ENCODE measurements around the gene CPSF3. TPM values are rescaled to one million over a fixed set of nuclear protein-coding genes. Genes with fewer than 3 reads are reported as not detected.

CPSF3 gene
- total RNA-seq, 2 donors from 2014 or later, result 75.0 to 85.2 TPM

GRCh38 chr2:9400268-9401058 is 23.0 kb upstream of the CPSF3 start:
- Histone ChIP-seq H3K9me3 (ENCODE audit: control insufficient read depth, low read length) (no peaks in the 10 kb centered on the region), H3K9ac (ENCODE audit: extremely low read depth, low read length, poor library complexity, severe bottlenecking) (no peak overlapping the region), H3K27ac (ENCODE audit: low read depth, low read length) (peak overlapping the region; percentile 24), H3K27me3 (ENCODE audit: control insufficient read depth, insufficient read depth, low read length, poor library complexity, severe bottlenecking) (no peaks in the 10 kb centered on the region), H3K4me1 (ENCODE audit: control insufficient read depth, insufficient read depth, low read length) (no peaks in the 10 kb centered on the region), H3K4me3 (ENCODE audit: low read length) (no peak overlapping the region), H3K36me3 (ENCODE audit: control insufficient read depth, insufficient read depth, low read length) (peaks cover 5% of the 10 kb centered on the region)
- Mint-ChIP-seq H3K4me3 (no peak overlapping the region), H3K36me3 (ENCODE audit: low read depth) (no peaks in the 10 kb centered on the region), H3K27ac (no peak overlapping the region), H3K4me1 (no peaks in the 10 kb centered on the region), H3K27me3 (ENCODE audit: insufficient read depth) (no peaks in the 10 kb centered on the region), H3K9me3 (no peaks in the 10 kb centered on the region)
- TF ChIP-seq CTCF (conservative IDR thresholded peaks at IDR 0.05), result no peak
- DNase-seq, result peak; percentile 46
- WGBS, 2 experiments (ENCODE audit: insufficient coverage in 1 of 2, insufficient read length in 1 of 2), result 89 to 95% methylated on average over 7 to 11 of the region's 12 CpGs

GRCh38 chr2:9401059-9401547 is 22.4 kb upstream of the CPSF3 start:
- Histone ChIP-seq H3K9me3 (ENCODE audit: control insufficient read depth, low read length) (no peaks in the 10 kb centered on the region), H3K9ac (ENCODE audit: extremely low read depth, low read length, poor library complexity, severe bottlenecking) (no peak overlapping the region), H3K27ac (ENCODE audit: low read depth, low read length) (no peak overlapping the region), H3K4me3 (ENCODE audit: low read length) (no peak overlapping the region), H3K36me3 (ENCODE audit: control insufficient read depth, insufficient read depth, low read length) (peaks cover 5% of the 10 kb centered on the region), H3K4me1 (ENCODE audit: control insufficient read depth, insufficient read depth, low read length) (no peaks in the 10 kb centered on the region), H3K27me3 (ENCODE audit: control insufficient read depth, insufficient read depth, low read length, poor library complexity, severe bottlenecking) (no peaks in the 10 kb centered on the region)
- peak; percentile 46 for DNase-seq
- Mint-ChIP-seq H3K4me1 (no peaks in the 10 kb centered on the region), H3K4me3 (no peak overlapping the region), H3K9me3 (no peaks in the 10 kb centered on the region), H3K27me3 (ENCODE audit: insufficient read depth) (no peaks in the 10 kb centered on the region), H3K36me3 (ENCODE audit: low read depth) (no peaks in the 10 kb centered on the region), H3K27ac (no peak overlapping the region)
- WGBS, 2 experiments (ENCODE audit: insufficient coverage in 1 of 2, insufficient read length in 1 of 2), result 92 to 93% methylated on average over 7 to 12 of the region's 12 CpGs
- TF ChIP-seq CTCF (conservative IDR thresholded peaks at IDR 0.05), result no peak

- Histone ChIP-seq H3K27me3 (ENCODE audit: control insufficient read depth, insufficient read depth, low read length, poor library complexity, severe bottlenecking) (no peaks in the 10 kb centered on the region), H3K9me3 (ENCODE audit: control insufficient read depth, low read length) (no peaks in the 10 kb centered on the region), H3K27ac (ENCODE audit: low read depth, low read length) (no peak overlapping the region), H3K4me3 (ENCODE audit: low read length) (no peak overlapping the region), H3K9ac (ENCODE audit: extremely low read depth, low read length, poor library complexity, severe bottlenecking) (no peak overlapping the region), H3K4me1 (ENCODE audit: control insufficient read depth, insufficient read depth, low read length) (no peaks in the 10 kb centered on the region), H3K36me3 (ENCODE audit: control insufficient read depth, insufficient read depth, low read length) (peaks cover 5% of the 10 kb centered on the region)
- no peaks in the 10 kb centered on the region for H3K9me3 Mint-ChIP-seq
- 92 to 93% methylated on average over 12 to 19 of the region's 19 CpGs for WGBS, 2 experiments (ENCODE audit: insufficient coverage in 1 of 2, insufficient read length in 1 of 2)
- no peaks in the 10 kb centered on the region for H3K27me3 Mint-ChIP-seq (ENCODE audit: insufficient read depth)
- DNase-seq, result peak; percentile 51
- H3K27ac Mint-ChIP-seq, result no peak overlapping the region
- H3K4me1 Mint-ChIP-seq, result no peaks in the 10 kb centered on the region
- peak; percentile 45 for TF ChIP-seq CTCF (conservative IDR thresholded peaks at IDR 0.05)
- no peaks in the 10 kb centered on the region for H3K36me3 Mint-ChIP-seq (ENCODE audit: low read depth)
- H3K4me3 Mint-ChIP-seq, result no peak overlapping the region
These were observed 21.6 kb upstream of the CPSF3 start for GRCh38 chr2:9401646-9402371.

Measured in endodermal cell (in vitro differentiated cells).